Activated CD4-positive, alpha-beta memory T cell treated with anti-CD3 and anti-CD28 coated beads for 36 hours (primary cell): ENCODE data around the gene OR5K4. TPM values are rescaled to one million over a fixed set of nuclear protein-coding genes. Genes with fewer than 3 reads are reported as not detected.

Source experiments
- CTCF ChIA-PET: fragments of 350-600 bp; sonication (Branson Sonifier 250); formaldehyde crosslinking; loops from one replicate; lab custom pipeline; 2021; ENCODE audit warnings: antibody characterized with exemption, inconsistent platforms; lab: Charles Lee
- POLR2A ChIA-PET: fragments of 350-600 bp; sonication (Branson Sonifier 250); formaldehyde crosslinking; loops from one replicate; lab custom pipeline; 2021; ENCODE audit warnings: antibody characterized with exemption; lab: Charles Lee
- DNase-seq: peaks from one replicate; pipeline ENCODE4 v3.0.0-alpha.2; 2020
- H3K27ac Mint-ChIP-seq: one replicate; pipeline ENCODE4 v1.8.0; 2021; ENCODE audit warnings: mixed read lengths
- H3K27me3 Mint-ChIP-seq: one replicate; pipeline ENCODE4 v1.8.0; 2021; ENCODE audit warnings: mixed read lengths
- H3K36me3 Mint-ChIP-seq: one replicate; pipeline ENCODE4 v1.8.0; 2021; ENCODE audit warnings: mixed read lengths
- H3K4me1 Mint-ChIP-seq: one replicate; pipeline ENCODE4 v1.8.0; 2021; ENCODE audit warnings: low read depth, mixed read lengths
- H3K4me3 Mint-ChIP-seq: one replicate; pipeline ENCODE4 v1.8.0; 2021; ENCODE audit warnings: mild to moderate bottlenecking, mixed read lengths
- H3K9me3 Mint-ChIP-seq: one replicate; pipeline ENCODE4 v1.8.0; 2021; ENCODE audit warnings: mixed read lengths
- intact Hi-C: fragments of 100-400 bp; cut with micrococcal nuclease; formaldehyde crosslinking; loops from one replicate; pipeline ENCODE4 v1.15.1; 2023
- total RNA-seq, 2 experiments: library from RNA; stranded (reverse); gene quantifications; one replicate each; pipeline ENCODE4 v1.2.3, GENCODE V29; 2021

The OR5K4 gene
- total RNA-seq, 2 experiments from 2014 or later = not detected

- intact Hi-C loops = no loop called here
- Mint-ChIP-seq H3K36me3 (no peaks in the 10 kb centered on the region), H3K9me3 (no peaks in the 10 kb centered on the region), H3K4me3 (no peak overlapping the region), H3K27ac (no peak overlapping the region), H3K27me3 (no peaks in the 10 kb centered on the region), H3K4me1 (no peaks in the 10 kb centered on the region)
- DNase-seq = no peak
- CTCF ChIA-PET = interaction anchor here (1.6 to 1.8 kb wide), 2 partner anchors 9 to 10 kb away, joined by 4 to 6 read pairs; no protein-coding TSS in a partner anchor
- POLR2A ChIA-PET = no interaction called here
Observed at GRCh38 chr3:98339031-98339430, 14.6 kb upstream of the OR5K4 start.

DNA sequence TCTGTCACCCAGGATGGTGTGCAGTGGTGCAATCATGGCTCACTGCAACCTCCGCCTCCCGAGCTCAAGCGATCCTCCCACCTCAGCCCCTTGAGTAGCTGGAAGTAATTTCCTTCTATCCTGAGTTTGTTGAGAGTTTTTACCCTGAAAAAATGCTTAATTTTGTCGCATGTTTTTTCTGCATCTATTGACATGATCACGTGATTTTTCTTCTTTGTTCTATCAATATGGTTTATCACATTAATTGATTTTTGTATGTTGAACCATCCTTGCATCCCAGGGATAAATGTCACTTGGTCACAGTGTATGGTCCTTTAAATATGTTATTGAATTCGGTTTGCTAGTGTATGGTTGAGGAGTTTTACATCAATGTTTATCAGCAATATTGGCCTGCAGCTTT, 11.9 kb upstream of the OR5K4 start:
- no peaks in the 10 kb centered on the region for H3K27me3 Mint-ChIP-seq
- ChIA-PET POLR2A (no interaction called here), CTCF (no interaction called here)
- no peak overlapping the region for H3K4me3 Mint-ChIP-seq
- intact Hi-C loops = no loop called here
- H3K9me3 Mint-ChIP-seq = no peaks in the 10 kb centered on the region
- no peak overlapping the region for H3K27ac Mint-ChIP-seq
- H3K36me3 Mint-ChIP-seq = no peaks in the 10 kb centered on the region
- H3K4me1 Mint-ChIP-seq = peaks cover 3% of the 10 kb centered on the region
- no peak for DNase-seq

DNA sequence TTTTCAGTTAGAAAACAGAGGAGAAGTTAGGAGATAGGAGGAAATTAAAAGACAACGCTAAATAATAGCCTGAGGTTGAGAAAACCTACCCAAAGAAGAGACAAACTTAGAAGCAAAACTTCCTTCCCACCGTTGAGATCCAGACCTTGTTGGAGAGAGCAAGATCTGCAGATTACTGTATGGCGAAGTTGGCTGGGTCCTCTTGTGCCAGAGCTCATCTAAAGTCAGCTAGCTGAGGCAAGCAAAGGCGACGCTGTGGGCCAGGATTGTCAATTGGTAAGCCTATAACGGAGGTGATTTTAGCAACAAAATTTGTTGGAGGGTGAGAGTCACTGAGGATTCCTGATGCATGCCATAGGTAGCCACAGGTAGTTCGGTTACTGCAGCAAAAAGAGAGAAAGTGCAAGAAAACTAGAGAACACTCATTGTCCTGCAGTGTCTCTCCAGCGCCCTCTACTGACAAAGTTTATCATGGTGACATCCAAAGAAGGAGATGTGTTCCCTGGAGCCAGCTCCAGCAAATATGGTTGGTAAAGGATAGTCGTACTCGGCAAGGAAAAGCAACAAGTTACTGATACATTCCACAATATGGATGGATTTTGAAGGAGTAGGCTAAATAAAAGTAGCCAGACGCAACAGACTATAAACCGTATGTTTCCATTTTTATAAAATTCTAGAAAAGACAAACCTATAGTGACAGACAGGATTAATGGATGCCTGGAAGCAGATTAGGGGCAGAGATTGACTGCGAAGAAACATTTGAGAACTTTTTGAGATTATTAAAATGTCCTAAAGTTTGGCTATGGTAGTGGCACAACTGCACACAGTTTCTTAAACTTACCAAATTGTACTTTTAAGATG, 9.8 kb upstream of the OR5K4 start:
- peak; percentile 34 for DNase-seq
- peaks cover 3% of the 10 kb centered on the region for H3K4me1 Mint-ChIP-seq
- POLR2A ChIA-PET = no interaction called here
- no peak overlapping the region for H3K4me3 Mint-ChIP-seq
- CTCF ChIA-PET = interaction anchor here (0.6 to 2.4 kb wide), 12 partner anchors 10 to 303 kb away, joined by 3 to 12 read pairs (median 4); no protein-coding TSS in a partner anchor
- H3K27me3 Mint-ChIP-seq = no peaks in the 10 kb centered on the region
- intact Hi-C loops = no loop called here
- no peaks in the 10 kb centered on the region for H3K9me3 Mint-ChIP-seq
- H3K27ac Mint-ChIP-seq = no peak overlapping the region
- no peaks in the 10 kb centered on the region for H3K36me3 Mint-ChIP-seq

DNA sequence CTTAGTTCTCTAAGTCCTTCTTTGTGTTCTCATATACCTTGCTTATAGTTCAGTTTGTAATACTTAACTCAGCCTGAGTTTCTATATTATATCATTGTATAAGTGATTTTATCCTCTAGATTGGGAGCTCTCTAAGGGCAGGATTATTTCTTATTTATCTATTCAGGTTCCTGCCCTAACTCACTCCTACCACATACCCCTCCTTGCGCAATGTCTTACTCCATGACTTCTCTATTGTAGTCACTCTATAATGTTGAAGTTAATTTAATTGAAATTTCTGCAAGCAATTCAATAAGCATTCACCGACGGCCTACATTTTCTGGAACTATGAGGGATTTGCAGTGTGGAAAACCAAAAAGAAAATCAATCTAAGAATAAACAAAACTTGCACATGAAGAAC, 3.6 kb upstream of the OR5K4 start:
- ChIA-PET CTCF (no interaction called here), POLR2A (no interaction called here)
- DNase-seq = no peak
- no peaks in the 10 kb centered on the region for H3K9me3 Mint-ChIP-seq
- intact Hi-C loops = no loop called here
- H3K4me1 Mint-ChIP-seq = peaks cover 3% of the 10 kb centered on the region
- no peak overlapping the region for H3K27ac Mint-ChIP-seq
- H3K4me3 Mint-ChIP-seq = no peak overlapping the region
- H3K36me3 Mint-ChIP-seq = no peaks in the 10 kb centered on the region
- no peaks in the 10 kb centered on the region for H3K27me3 Mint-ChIP-seq

- peaks cover 3% of the 10 kb centered on the region for H3K36me3 Mint-ChIP-seq
- no peak overlapping the region for H3K27ac Mint-ChIP-seq
- intact Hi-C loops = no loop called here
- DNase-seq = no peak
- CTCF ChIA-PET = no interaction called here
- H3K4me3 Mint-ChIP-seq = no peak overlapping the region
- H3K27me3 Mint-ChIP-seq = no peaks in the 10 kb centered on the region
- peaks cover 16% of the 10 kb centered on the region for H3K9me3 Mint-ChIP-seq
- no peaks in the 10 kb centered on the region for H3K4me1 Mint-ChIP-seq
- POLR2A ChIA-PET = no interaction called here
Observed at GRCh38 chr3:98359250-98359649, 5.6 kb downstream of the OR5K4 start.

DNA sequence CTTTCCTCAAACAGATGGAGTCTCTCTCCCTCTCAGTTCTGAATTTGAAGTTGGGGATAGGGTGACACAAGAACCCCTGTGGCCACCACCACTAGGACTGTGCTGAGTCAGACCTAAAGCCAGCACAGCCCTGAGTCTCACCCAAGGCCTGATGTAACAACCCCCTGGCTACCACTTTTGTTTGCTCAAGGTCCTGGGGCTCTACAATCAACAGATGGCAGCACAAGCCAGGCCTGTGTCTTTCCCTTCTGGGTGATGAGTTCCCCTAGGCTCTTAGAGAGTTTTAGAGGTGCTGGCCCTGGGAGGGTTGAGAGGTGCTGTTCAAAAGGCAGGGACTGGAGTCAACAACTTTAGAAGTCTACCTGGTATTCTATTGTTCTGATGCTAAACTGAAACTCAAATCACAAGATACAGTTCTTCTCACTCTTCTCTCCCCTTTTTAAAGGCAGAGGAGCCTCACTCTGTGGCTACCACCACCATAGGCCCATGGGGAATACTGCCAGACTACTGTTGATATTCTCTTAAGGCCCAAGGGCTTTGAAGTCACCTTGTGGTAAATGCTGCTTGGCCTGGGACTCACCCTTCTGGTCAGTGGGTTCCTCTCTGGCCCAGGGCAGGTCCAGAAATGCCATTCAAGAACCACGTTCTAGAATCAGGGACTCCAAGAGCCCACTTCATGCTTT, 6.5 kb downstream of the OR5K4 start:
- ChIA-PET POLR2A (no interaction called here), CTCF (interaction anchor here (0.6 kb wide), 1 partner anchor 1770 kb away, joined by 3 read pairs; no protein-coding TSS in a partner anchor)
- Mint-ChIP-seq H3K36me3 (peaks cover 3% of the 10 kb centered on the region), H3K9me3 (peaks cover 17% of the 10 kb centered on the region), H3K27me3 (no peaks in the 10 kb centered on the region), H3K4me1 (no peaks in the 10 kb centered on the region), H3K27ac (no peak overlapping the region), H3K4me3 (no peak overlapping the region)
- intact Hi-C loops = loop anchor here (1.0 kb wide), 1 partner anchor 213 kb away; no protein-coding TSS in a partner anchor
- DNase-seq = peak; percentile 43

GRCh38 chr3:98360681-98361080, 7.0 kb downstream of the OR5K4 start:
- peaks cover 21% of the 10 kb centered on the region for H3K9me3 Mint-ChIP-seq
- CTCF ChIA-PET = interaction anchor here (0.6 kb wide), 1 partner anchor 1769 kb away, joined by 3 read pairs; no protein-coding TSS in a partner anchor
- H3K27ac Mint-ChIP-seq = no peak overlapping the region
- peaks cover 3% of the 10 kb centered on the region for H3K36me3 Mint-ChIP-seq
- no peak for DNase-seq
- no peak overlapping the region for H3K4me3 Mint-ChIP-seq
- no peaks in the 10 kb centered on the region for H3K27me3 Mint-ChIP-seq
- intact Hi-C loops = loop anchor here (1.0 kb wide), 1 partner anchor 213 kb away; no protein-coding TSS in a partner anchor
- no peaks in the 10 kb centered on the region for H3K4me1 Mint-ChIP-seq
- POLR2A ChIA-PET = no interaction called here

GRCh38 chr3:98361289-98361688, 7.6 kb downstream of the OR5K4 start:
- Mint-ChIP-seq H3K4me1 (no peaks in the 10 kb centered on the region), H3K27ac (no peak overlapping the region), H3K9me3 (peaks cover 24% of the 10 kb centered on the region), H3K36me3 (peaks cover 3% of the 10 kb centered on the region), H3K27me3 (no peaks in the 10 kb centered on the region), H3K4me3 (no peak overlapping the region)
- intact Hi-C loops = no loop called here
- CTCF ChIA-PET = no interaction called here
- DNase-seq = no peak
- POLR2A ChIA-PET = no interaction called here

DNA sequence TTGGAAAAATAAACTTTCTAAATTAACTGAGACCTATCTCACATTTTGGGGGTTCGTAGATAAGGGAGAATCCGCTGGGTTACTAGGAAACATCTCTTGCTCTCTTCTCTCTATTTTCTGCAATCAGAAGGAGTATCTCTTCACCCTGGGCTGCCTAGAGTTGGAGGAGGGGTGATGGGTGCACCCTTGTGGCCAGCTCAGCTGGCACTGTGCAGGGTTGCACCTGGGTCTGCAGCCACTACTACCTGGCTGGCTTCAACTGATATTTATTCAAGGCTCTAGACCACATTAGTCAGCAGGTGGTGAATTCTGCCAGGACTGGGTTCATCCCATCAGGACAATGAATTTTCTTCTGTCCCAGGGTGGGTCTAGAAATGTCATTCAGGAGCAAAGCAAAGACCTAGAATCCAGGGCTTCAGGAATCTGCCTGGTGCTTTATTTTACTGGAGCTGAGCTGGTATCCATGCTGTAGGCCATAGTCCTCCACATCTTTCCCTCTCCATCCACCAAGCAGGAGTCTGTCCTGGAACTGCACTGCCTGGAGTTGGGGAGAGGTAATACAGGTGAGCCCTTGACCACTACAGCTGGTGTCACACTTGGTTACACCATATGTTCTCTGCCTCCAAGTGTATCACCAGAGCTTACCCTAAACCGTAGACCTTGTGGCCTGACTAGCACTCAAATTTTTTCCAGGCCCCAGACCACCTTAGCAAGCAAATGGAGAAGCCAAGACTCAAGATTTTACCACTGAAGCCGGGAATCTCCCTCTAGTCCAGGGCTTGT, 14.0 kb downstream of the OR5K4 start:
- H3K36me3 Mint-ChIP-seq = no peaks in the 10 kb centered on the region
- DNase-seq = no peak
- H3K27me3 Mint-ChIP-seq = no peaks in the 10 kb centered on the region
- POLR2A ChIA-PET = no interaction called here
- H3K27ac Mint-ChIP-seq = no peak overlapping the region
- intact Hi-C loops = no loop called here
- no peak overlapping the region for H3K4me3 Mint-ChIP-seq
- peaks cover 3% of the 10 kb centered on the region for H3K4me1 Mint-ChIP-seq
- CTCF ChIA-PET = no interaction called here
- H3K9me3 Mint-ChIP-seq = peaks cover 8% of the 10 kb centered on the region

DNA sequence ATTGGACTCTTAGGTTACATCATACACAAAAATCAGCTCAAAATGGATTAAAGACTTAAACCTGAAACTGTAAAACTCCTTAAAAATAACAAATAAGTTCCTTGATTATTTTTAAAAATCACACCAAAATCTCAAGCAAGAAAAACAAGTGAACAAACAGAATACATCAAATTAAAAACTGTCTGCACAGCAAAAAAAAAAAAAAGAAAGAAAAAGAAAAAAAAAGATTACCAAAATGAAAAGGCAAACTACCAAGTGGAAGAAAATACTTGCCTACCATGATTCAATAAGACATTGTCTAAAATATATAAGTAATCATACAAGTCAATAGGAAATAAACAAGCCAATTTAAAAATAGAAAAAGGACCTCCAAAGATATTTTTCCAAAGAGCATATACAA, 17.5 kb downstream of the OR5K4 start:
- Mint-ChIP-seq H3K4me3 (no peak overlapping the region), H3K9me3 (no peaks in the 10 kb centered on the region), H3K36me3 (no peaks in the 10 kb centered on the region), H3K27me3 (no peaks in the 10 kb centered on the region), H3K4me1 (peaks cover 3% of the 10 kb centered on the region), H3K27ac (no peak overlapping the region)
- DNase-seq = no peak
- ChIA-PET POLR2A (no interaction called here), CTCF (interaction anchor here (1.5 kb wide), 1 partner anchor 224 kb away, joined by 4 read pairs; no protein-coding TSS in a partner anchor)
- intact Hi-C loops = no loop called here

GRCh38 chr3:98371853-98372252, 18.2 kb downstream of the OR5K4 start:
- no peaks in the 10 kb centered on the region for H3K9me3 Mint-ChIP-seq
- H3K4me3 Mint-ChIP-seq = no peak overlapping the region
- ChIA-PET CTCF (no interaction called here), POLR2A (no interaction called here)
- H3K27me3 Mint-ChIP-seq = no peaks in the 10 kb centered on the region
- intact Hi-C loops = no loop called here
- H3K27ac Mint-ChIP-seq = no peak overlapping the region
- no peak for DNase-seq
- peaks cover 3% of the 10 kb centered on the region for H3K4me1 Mint-ChIP-seq
- no peaks in the 10 kb centered on the region for H3K36me3 Mint-ChIP-seq

DNA sequence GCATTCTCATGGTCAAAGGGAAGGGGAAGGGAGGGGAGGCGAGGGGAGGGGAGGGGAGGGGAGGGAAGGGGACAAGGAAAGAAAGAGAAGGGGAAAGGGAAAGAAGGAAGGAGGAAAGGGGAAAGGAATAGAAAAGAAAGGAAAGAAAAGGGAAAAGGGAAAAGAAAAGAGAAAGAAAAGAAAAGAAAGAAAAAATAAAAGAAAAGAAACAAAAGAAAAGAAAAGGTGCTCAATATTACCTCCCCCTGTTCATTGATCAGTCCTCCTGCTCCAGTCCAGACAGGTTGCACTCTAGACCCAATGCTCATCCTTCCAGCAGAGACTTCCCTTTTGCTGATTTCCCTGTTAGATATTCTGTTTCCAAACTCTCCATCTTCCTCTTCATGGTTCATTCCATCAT, 18.8 kb downstream of the OR5K4 start:
- Mint-ChIP-seq H3K36me3 (no peaks in the 10 kb centered on the region), H3K27me3 (no peaks in the 10 kb centered on the region), H3K4me3 (no peak overlapping the region), H3K4me1 (peaks cover 3% of the 10 kb centered on the region), H3K27ac (no peak overlapping the region), H3K9me3 (no peaks in the 10 kb centered on the region)
- ChIA-PET POLR2A (no interaction called here), CTCF (no interaction called here)
- DNase-seq = no peak
- intact Hi-C loops = no loop called here
